AG09309 (cell line): ENCODE results near the gene DDX6.
"Not testable (repeated sequence)": the region's sequence is repeated elsewhere in the genome, so short reads cannot be mapped to it uniquely, and the experiment has no call there.

Experiments
- DNase-seq: peaks from one replicate; pipeline ENCODE4 v3.0.0-alpha.2; 2010; ENCODE audit warnings: low read depth
- H3K4me3 ChIP-seq: 2 replicates; pipeline ENCODE4 v1.5.1; 2011; ENCODE audit warnings: mild to moderate bottlenecking, low read depth, low read length, moderate library complexity; ENCODE audit not compliant: control insufficient read depth
- CTCF ChIP-seq: IDR thresholded peaks from 2 replicates; pipeline ENCODE4 v1.5.1; 2011; ENCODE audit warnings: mild to moderate bottlenecking, low read depth, low read length, inconsistent platforms; ENCODE audit not compliant: insufficient read depth, control insufficient read depth; ENCODE audit errors: missing control alignments

The DDX6 gene

GRCh38 chr11:118820412-118821357, 29.7 kb upstream of the DDX6 start:
- no peak overlapping the region for H3K4me3 ChIP-seq
- TF ChIP-seq CTCF: no peak
- peak; percentile 3 for DNase-seq

- H3K4me3 ChIP-seq: not testable (repeated sequence)
These were observed 29.0 kb upstream of the DDX6 start for GRCh38 chr11:118820025-118820379.

GRCh38 chr11:118819334-118820024, 28.5 kb upstream of the DDX6 start:
- no peak overlapping the region for H3K4me3 ChIP-seq
- TF ChIP-seq CTCF: no peak
- no peak for DNase-seq

More at GRCh38 chr11:118820025-118820379, 29.0 kb upstream of the DDX6 start:
- not testable (repeated sequence) for DNase-seq

GRCh38 chr11:118818130-118818529, 27.2 kb upstream of the DDX6 start:
- DNase-seq: no peak
- TF ChIP-seq CTCF: no peak
- H3K4me3 ChIP-seq: no peak overlapping the region

- no peak for DNase-seq
- no peak for TF ChIP-seq CTCF
- H3K4me3 ChIP-seq: no peak overlapping the region
These were observed 22.6 kb upstream of the DDX6 start for GRCh38 chr11:118813551-118813950.

- no peak for TF ChIP-seq CTCF
- no peak for DNase-seq
These were observed 21.5 kb upstream of the DDX6 start for GRCh38 chr11:118812485-118812884.

More at GRCh38 chr11:118812485-118812884, 21.5 kb upstream of the DDX6 start:
- H3K4me3 ChIP-seq: no peak overlapping the region
